ENCODE results near the gene TMEM150C. TPM values are rescaled to one million over a fixed set of nuclear protein-coding genes. Genes with fewer than 3 reads are reported as not detected.

The TMEM150C gene
- total and polyA plus RNA-seq, 4 donors, result 4.8 to 8.7 (median 5.2) TPM

DNA sequence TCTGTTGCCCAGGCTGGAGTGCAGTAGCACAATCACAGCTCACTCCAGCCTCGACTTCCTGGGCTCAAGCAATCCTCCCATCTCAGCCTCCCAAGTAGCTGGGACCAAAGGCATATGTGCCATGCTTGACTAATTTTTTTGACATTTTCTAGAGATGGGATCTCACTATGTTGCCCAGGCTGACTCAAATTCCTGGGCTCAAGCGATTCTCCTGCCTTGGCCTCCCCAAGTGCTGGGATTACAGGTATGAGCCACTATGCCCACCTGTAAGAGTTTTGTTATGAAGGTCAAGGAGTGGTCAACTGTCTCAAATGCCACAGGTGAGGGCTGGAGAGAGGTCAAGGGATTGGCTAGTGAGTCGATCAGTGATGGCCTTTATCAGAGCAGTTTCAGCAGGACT, 32.5 kb downstream of the TMEM150C start:
- Histone ChIP-seq H3K36me3 (ENCODE audit: control insufficient read depth in 4 of 4, insufficient read depth in 3 of 4, low read depth in 1 of 4, low read length in 3 of 4) (no peaks in the 10 kb centered on the region), H3K4me3 (ENCODE audit: low read depth in 1 of 3, low read length in 3 of 3) (no peak overlapping the region), H3K27me3 (ENCODE audit: control insufficient read depth in 4 of 4, insufficient read depth in 4 of 4, low read length in 3 of 4) (no peaks in the 10 kb centered on the region), H3K9ac (ENCODE audit: low read depth in 1 of 2, low read length in 2 of 2) (no peak overlapping the region), H3K9me3 (ENCODE audit: control insufficient read depth in 4 of 4, low read length in 3 of 4) (no peaks in the 10 kb centered on the region), H3K4me1 (ENCODE audit: control insufficient read depth in 4 of 4, insufficient read depth in 4 of 4, low read length in 3 of 4) (peaks cover 2 to 31% (median 24%) of the 10 kb centered on the region in 4 donors), H3K27ac (ENCODE audit: low read depth in 1 of 2, low read length in 2 of 2) (no peak overlapping the region)
- no peak for DNase-seq (ENCODE audit: low spot score)
- TF ChIP-seq, protein P1, sequence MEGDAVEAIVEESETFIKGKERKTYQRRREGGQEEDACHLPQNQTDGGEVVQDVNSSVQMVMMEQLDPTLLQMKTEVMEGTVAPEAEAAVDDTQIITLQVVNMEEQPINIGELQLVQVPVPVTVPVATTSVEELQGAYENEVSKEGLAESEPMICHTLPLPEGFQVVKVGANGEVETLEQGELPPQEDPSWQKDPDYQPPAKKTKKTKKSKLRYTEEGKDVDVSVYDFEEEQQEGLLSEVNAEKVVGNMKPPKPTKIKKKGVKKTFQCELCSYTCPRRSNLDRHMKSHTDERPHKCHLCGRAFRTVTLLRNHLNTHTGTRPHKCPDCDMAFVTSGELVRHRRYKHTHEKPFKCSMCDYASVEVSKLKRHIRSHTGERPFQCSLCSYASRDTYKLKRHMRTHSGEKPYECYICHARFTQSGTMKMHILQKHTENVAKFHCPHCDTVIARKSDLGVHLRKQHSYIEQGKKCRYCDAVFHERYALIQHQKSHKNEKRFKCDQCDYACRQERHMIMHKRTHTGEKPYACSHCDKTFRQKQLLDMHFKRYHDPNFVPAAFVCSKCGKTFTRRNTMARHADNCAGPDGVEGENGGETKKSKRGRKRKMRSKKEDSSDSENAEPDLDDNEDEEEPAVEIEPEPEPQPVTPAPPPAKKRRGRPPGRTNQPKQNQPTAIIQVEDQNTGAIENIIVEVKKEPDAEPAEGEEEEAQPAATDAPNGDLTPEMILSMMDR (IDR thresholded peaks at IDR 0.05; ENCODE audit: low read depth, low read length, missing input control), result no peak
- no peak for TF ChIP-seq RXRA (IDR thresholded peaks at IDR 0.05)
- TF ChIP-seq GABPA (IDR thresholded peaks at IDR 0.05 in 1 of 2, conservative IDR thresholded peaks at IDR 0.05 in 1 of 2), result no peak
- TF ChIP-seq JUND (IDR thresholded peaks at IDR 0.05), result no peak
- TF ChIP-seq, protein P2, sequence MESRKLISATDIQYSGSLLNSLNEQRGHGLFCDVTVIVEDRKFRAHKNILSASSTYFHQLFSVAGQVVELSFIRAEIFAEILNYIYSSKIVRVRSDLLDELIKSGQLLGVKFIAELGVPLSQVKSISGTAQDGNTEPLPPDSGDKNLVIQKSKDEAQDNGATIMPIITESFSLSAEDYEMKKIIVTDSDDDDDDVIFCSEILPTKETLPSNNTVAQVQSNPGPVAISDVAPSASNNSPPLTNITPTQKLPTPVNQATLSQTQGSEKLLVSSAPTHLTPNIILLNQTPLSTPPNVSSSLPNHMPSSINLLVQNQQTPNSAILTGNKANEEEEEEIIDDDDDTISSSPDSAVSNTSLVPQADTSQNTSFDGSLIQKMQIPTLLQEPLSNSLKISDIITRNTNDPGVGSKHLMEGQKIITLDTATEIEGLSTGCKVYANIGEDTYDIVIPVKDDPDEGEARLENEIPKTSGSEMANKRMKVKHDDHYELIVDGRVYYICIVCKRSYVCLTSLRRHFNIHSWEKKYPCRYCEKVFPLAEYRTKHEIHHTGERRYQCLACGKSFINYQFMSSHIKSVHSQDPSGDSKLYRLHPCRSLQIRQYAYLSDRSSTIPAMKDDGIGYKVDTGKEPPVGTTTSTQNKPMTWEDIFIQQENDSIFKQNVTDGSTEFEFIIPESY (IDR thresholded peaks at IDR 0.05), result no peak
- TF ChIP-seq TAF1 (conservative IDR thresholded peaks at IDR 0.05), result no peak
- TF ChIP-seq, protein P3, sequence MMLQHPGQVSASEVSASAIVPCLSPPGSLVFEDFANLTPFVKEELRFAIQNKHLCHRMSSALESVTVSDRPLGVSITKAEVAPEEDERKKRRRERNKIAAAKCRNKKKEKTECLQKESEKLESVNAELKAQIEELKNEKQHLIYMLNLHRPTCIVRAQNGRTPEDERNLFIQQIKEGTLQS (IDR thresholded peaks at IDR 0.05), result no peak
- TF ChIP-seq, protein P4, sequence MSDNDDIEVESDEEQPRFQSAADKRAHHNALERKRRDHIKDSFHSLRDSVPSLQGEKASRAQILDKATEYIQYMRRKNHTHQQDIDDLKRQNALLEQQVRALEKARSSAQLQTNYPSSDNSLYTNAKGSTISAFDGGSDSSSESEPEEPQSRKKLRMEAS (IDR thresholded peaks at IDR 0.05), result no peak
- no peak for TF ChIP-seq RAD21 (IDR thresholded peaks at IDR 0.05)
- TF ChIP-seq HNF4A (conservative IDR thresholded peaks at IDR 0.05), result no peak
- WGBS, result 91% methylated on average over 3 of the region's 3 CpGs

DNA sequence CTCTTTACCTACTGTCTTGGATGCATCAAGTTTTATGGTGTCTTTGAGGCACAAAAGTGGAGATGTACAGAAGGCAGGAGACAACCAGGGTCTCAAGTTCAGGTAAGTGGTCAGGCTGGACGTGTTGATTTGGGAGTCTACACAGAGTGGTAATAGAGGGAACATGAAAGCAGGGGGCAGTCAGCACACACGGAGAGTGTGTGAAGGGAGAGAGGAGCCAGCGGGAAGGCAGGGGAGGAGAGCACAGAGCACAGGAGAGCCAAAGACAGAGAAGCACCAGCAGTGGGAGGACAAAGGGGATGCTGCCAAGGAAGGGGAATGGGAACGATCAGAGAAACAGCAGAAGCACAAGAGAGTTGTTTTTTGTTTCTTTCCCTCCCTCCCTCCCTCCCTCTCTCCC, 32.9 kb downstream of the TMEM150C start:
- no peak overlapping the region for H3K4me3 ChIP-seq (ENCODE audit: low read depth in 1 of 3, low read length in 3 of 3)
- no peaks in the 10 kb centered on the region for H3K9me3 ChIP-seq (ENCODE audit: control insufficient read depth in 4 of 4, low read length in 3 of 4)
- H3K36me3 ChIP-seq (ENCODE audit: control insufficient read depth in 4 of 4, insufficient read depth in 3 of 4, low read depth in 1 of 4, low read length in 3 of 4), result no peaks in the 10 kb centered on the region
- H3K27me3 ChIP-seq (ENCODE audit: control insufficient read depth in 4 of 4, insufficient read depth in 4 of 4, low read length in 3 of 4), result no peaks in the 10 kb centered on the region
- TF ChIP-seq RAD21 (IDR thresholded peaks at IDR 0.05) (peak; percentile 41 to 51), HNF4A (conservative IDR thresholded peaks at IDR 0.05) (no peak), TAF1 (conservative IDR thresholded peaks at IDR 0.05) (no peak), GABPA (IDR thresholded peaks at IDR 0.05 in 1 of 2, conservative IDR thresholded peaks at IDR 0.05 in 1 of 2) (no peak)
- TF ChIP-seq, protein P1 (IDR thresholded peaks at IDR 0.05; ENCODE audit: low read depth, low read length, missing input control), result peak; percentile 11
- WGBS, result 85% methylated on average over 4 of the region's 4 CpGs
- H3K27ac ChIP-seq (ENCODE audit: low read depth in 1 of 2, low read length in 2 of 2), result no peak overlapping the region
- no peak overlapping the region for H3K9ac ChIP-seq (ENCODE audit: low read depth in 1 of 2, low read length in 2 of 2)
- peaks cover 2 to 28% (median 23%) of the 10 kb centered on the region in 4 donors for H3K4me1 ChIP-seq (ENCODE audit: control insufficient read depth in 4 of 4, insufficient read depth in 4 of 4, low read length in 3 of 4)
- DNase-seq (ENCODE audit: low spot score), result no peak

Measured in liver (tissue), 9 donors.